HepG2 (cell line): ENCODE results near the gene SLAIN2. TPM values are rescaled to one million over a fixed set of nuclear protein-coding genes. Genes with fewer than 3 reads are reported as not detected.

ENCODE experiments used
- ARID3A ChIP-seq: IDR thresholded peaks from 2 replicates; pipeline ENCODE4 v1.6.1; 2012; ENCODE audit warnings: low read depth, low read length, improper control_type of control experiment
- ARID5B ChIP-seq: IDR thresholded peaks from 2 replicates; pipeline ENCODE4 v1.4.0; 2020; ENCODE audit warnings: mild to moderate bottlenecking, missing genetic modification reagents
- BCL6 ChIP-seq: IDR thresholded peaks from 2 replicates; pipeline ENCODE4 v1.6.1; 2016; ENCODE audit warnings: missing genetic modification reagents, missing compliant biosample characterization
- GATAD2A ChIP-seq: IDR thresholded peaks from 2 replicates; pipeline ENCODE4 v1.6.1; 2016
- HDAC2 ChIP-seq: sonication (generic); formaldehyde crosslinking; IDR thresholded peaks from 2 replicates; pipeline ENCODE4 v1.4.0; 2020; ENCODE audit warnings: missing genetic modification reagents
- HOXA5 ChIP-seq: sonication (generic); formaldehyde crosslinking; IDR thresholded peaks from 2 replicates; pipeline ENCODE4 v1.4.0; 2020; ENCODE audit warnings: missing genetic modification reagents
- NAIF1 ChIP-seq: sonication (generic); formaldehyde crosslinking; IDR thresholded peaks from 2 replicates; pipeline ENCODE4 v1.5.0; 2020; ENCODE audit warnings: mild to moderate bottlenecking, missing genetic modification reagents, borderline replicate concordance
- NR2F2 ChIP-seq: IDR thresholded peaks from 2 replicates; pipeline ENCODE4 v1.6.1; 2012; ENCODE audit warnings: low read depth, inconsistent platforms, borderline replicate concordance
- NR2F6 ChIP-seq, 2 experiments: IDR thresholded peaks; 2 replicates each; pipeline ENCODE4 v1.6.1; 2016; ENCODE audit warnings: antibody characterized with exemption in 1 of 2, mild to moderate bottlenecking in 1 of 2
- PAXIP1 ChIP-seq: sonication (generic); formaldehyde crosslinking; conservative IDR thresholded peaks from 2 replicates; pipeline ENCODE4 v1.4.0; 2020; ENCODE audit warnings: mild to moderate bottlenecking, missing genetic modification reagents, moderate library complexity
- RERE ChIP-seq: IDR thresholded peaks from 2 replicates; pipeline ENCODE4 v1.6.1; 2016; ENCODE audit warnings: low read depth, missing genetic modification reagents, missing compliant biosample characterization
- RFX3 ChIP-seq: IDR thresholded peaks from 2 replicates; pipeline ENCODE4 v1.6.1; 2016; ENCODE audit warnings: missing biosample characterization, missing genetic modification reagents
- RFX5 ChIP-seq: IDR thresholded peaks from 2 replicates; pipeline ENCODE4 v1.6.1; 2011; ENCODE audit warnings: low read depth, low read length, improper control_type of control experiment
- RORA ChIP-seq: sonication (generic); formaldehyde crosslinking; IDR thresholded peaks from 2 replicates; pipeline ENCODE4 v1.5.0; 2020; ENCODE audit warnings: mild to moderate bottlenecking, missing genetic modification reagents, moderate library complexity
- ZNF430 ChIP-seq: sonication (generic); formaldehyde crosslinking; IDR thresholded peaks from 2 replicates; pipeline ENCODE4 v1.9.0; 2021; ENCODE audit warnings: mild to moderate bottlenecking, missing genetic modification reagents
- polyA plus RNA-seq, 8 experiments: library from polyadenylated mRNA; depleted of rRNA in 3 of 8; stranded (reverse) in 7 of 8; unstranded in 1 of 8; fragments of >200 nt; fragmentation: Illumina TruSeq in 4 of 8; extraction: Trizol in 4 of 8; gene quantifications; 2 replicates each; pipeline versions ENCODE4 v1.2.1 to v1.2.3, GENCODE V29; 2011 to 2016; ENCODE audit warnings: low read depth in 4 of 8, missing spikeins in 1 of 8, mixed read lengths in 1 of 8; ENCODE audit not compliant: insufficient read depth in 1 of 8
- total RNA-seq, 5 experiments: library from RNA; depleted of rRNA; stranded (reverse); fragments of >200 nt; fragmentation: Illumina TruSeq; extraction: Trizol; gene quantifications; 2 replicates each; pipeline ENCODE4 v1.2.3, GENCODE V29; 2016; ENCODE audit warnings: low read depth in 1 of 5

SLAIN2 gene
- total and polyA plus RNA-seq, 2 of the 13 experiments (the other 11 are each of a cell fraction or from before 2014, with no cell fraction given) = 20.7 to 22.5 TPM

GRCh38 chr4:48329193-48329592 is 12.1 kb upstream of the SLAIN2 start (continued):
- peak; percentile 47; the same call in 1 of the 2 replicates for TF ChIP-seq PAXIP1 (CRISPR knock-in tag)
- TF ChIP-seq GATAD2A (CRISPR knock-in tag) = peak; percentile 65
- peak; percentile 80 for TF ChIP-seq NR2F2
- no peak for TF ChIP-seq NAIF1 (CRISPR knock-in tag)
- peak; percentile 79 for TF ChIP-seq NR2F6 (IDR thresholded peaks at IDR 0.05)
- peak; percentile 65 for TF ChIP-seq NR2F6 (CRISPR knock-in tag; IDR thresholded peaks at IDR 0.05)
- peak; percentile 77; the same call in 1 of the 2 replicates for TF ChIP-seq RERE (CRISPR knock-in tag)
- TF ChIP-seq ZNF430 (CRISPR knock-in tag) = no peak
- no peak for TF ChIP-seq RFX5
- TF ChIP-seq RORA (CRISPR knock-in tag) = no peak
- peak; percentile 55; the same call in 1 of the 2 replicates for TF ChIP-seq ARID5B (CRISPR knock-in tag)
- TF ChIP-seq BCL6 (CRISPR knock-in tag) = peak; percentile 50; the same call in 1 of the 2 replicates
- TF ChIP-seq HDAC2 (CRISPR knock-in tag) = peak; percentile 30; the same call in 1 of the 2 replicates
- no peak for TF ChIP-seq RFX3 (CRISPR knock-in tag)
- TF ChIP-seq HOXA5 (CRISPR knock-in tag) = no peak
- TF ChIP-seq ARID3A = peak; percentile 60; the same call in 1 of the 2 replicates
